Prostate gland (tissue), 2 donors: Measurements from ENCODE around the gene RAB6B. TPM values are rescaled to one million over a fixed set of nuclear protein-coding genes. Genes with fewer than 3 reads are reported as not detected.

Experiments used
- DNase-seq: peaks from one replicate; pipeline ENCODE4 v3.0.0-alpha.2; 2019; ENCODE audit warnings: low spot score
- H3K27ac ChIP-seq, 2 donors: fragments of 200-600 bp; sonication (generic); 2 replicates each; pipeline ENCODE4 v1.5.1; 2017 to 2019
- H3K27me3 ChIP-seq: fragments of 200-600 bp; sonication (generic); replicated peaks from 2 replicates; pipeline ENCODE4 v1.5.1; 2019; ENCODE audit not compliant: insufficient read depth
- H3K36me3 ChIP-seq, 2 donors: fragments of 200-600 bp; sonication (generic); 1 replicate in 1 of 2; 2 replicates in 1 of 2; pipeline versions ENCODE4 v1.5.1 to v1.8.1; 2017 to 2019
- H3K4me1 ChIP-seq: fragments of 200-600 bp; sonication (generic); replicated peaks from 2 replicates; pipeline ENCODE4 v1.5.1; 2019
- H3K4me3 ChIP-seq, 2 donors: fragments of 200-600 bp; sonication (generic); 2 replicates each; pipeline ENCODE4 v1.5.1; 2017 to 2019
- H3K9me3 ChIP-seq: fragments of 200-600 bp; sonication (generic); 2 replicates; pipeline ENCODE4 v1.5.1; 2017
- CTCF ChIP-seq, 4 experiments: fragments of 200-600 bp in 2 of 4; fragments of 450-650 bp in 2 of 4; sonication (generic) in 2 of 4; IDR thresholded peaks; 1 replicate in 3 of 4; 2 replicates in 1 of 4; pipeline ENCODE4 v1.5.1; 2016 to 2019; ENCODE audit warnings: antibody characterized with exemption in 4 of 4, mild to moderate bottlenecking in 2 of 4, moderate library complexity in 2 of 4
- POLR2A ChIP-seq: fragments of 450-650 bp; IDR thresholded peaks from one replicate; pipeline ENCODE4 v1.6.1; 2016; ENCODE audit warnings: antibody characterized with exemption, mild to moderate bottlenecking
- POLR2AphosphoS5 ChIP-seq: sonication (generic); formaldehyde crosslinking; IDR thresholded peaks from one replicate; pipeline ENCODE4 v1.6.1; 2017; ENCODE audit warnings: antibody characterized with exemption
- WGBS: methylation state at CpG from one replicate; pipeline ENCODE4 v1.1.5; 2018; 5-methylcytosine and 5-hydroxymethylcytosine counted together
- intact Hi-C: fragments of 100-400 bp; cut with DNase I; formaldehyde crosslinking; loops from one replicate; pipeline ENCODE4 v1.14.2; 2022
- total RNA-seq, 2 donors: library from RNA; depleted of rRNA; stranded (reverse); fragments of >200 nt; gene quantifications; one replicate each; pipeline ENCODE4 v1.1.0, GENCODE V29; 2016

Gene RAB6B
- total RNA-seq, 2 donors from 2014 or later = 4.5 to 7.1 TPM

GRCh38 chr3:133849346-133849745, 46.3 kb downstream of the RAB6B start:
- DNase-seq = no peak
- Histone ChIP-seq H3K4me1 (no peaks in the 10 kb centered on the region), H3K4me3 (no peak overlapping the region), H3K27ac (no peak overlapping the region), H3K27me3 (no peaks in the 10 kb centered on the region), H3K36me3 (no peaks in the 10 kb centered on the region), H3K9me3 (no peaks in the 10 kb centered on the region)
- intact Hi-C loops = no loop called here
- no peak for TF ChIP-seq POLR2AphosphoS5
- no peak for TF ChIP-seq POLR2A
- TF ChIP-seq CTCF (IDR thresholded peaks at IDR 0.05) = no peak

- no peaks in the 10 kb centered on the region for H3K27me3 ChIP-seq
- intact Hi-C loops = no loop called here
- H3K9me3 ChIP-seq = no peaks in the 10 kb centered on the region
- H3K27ac ChIP-seq = no peak overlapping the region
- 90% methylated on average over 4 of the region's 4 CpGs for WGBS
- no peak for TF ChIP-seq CTCF (IDR thresholded peaks at IDR 0.05)
- no peak for DNase-seq
- H3K4me1 ChIP-seq = no peaks in the 10 kb centered on the region
- H3K4me3 ChIP-seq = no peak overlapping the region
- no peaks in the 10 kb centered on the region for H3K36me3 ChIP-seq
Measured at GRCh38 chr3:133845127-133845526, 50.6 kb downstream of the RAB6B start.

- Histone ChIP-seq H3K27me3 (no peaks in the 10 kb centered on the region), H3K4me3 (no peak overlapping the region), H3K4me1 (no peaks in the 10 kb centered on the region), H3K9me3 (no peaks in the 10 kb centered on the region), H3K36me3 (no peaks in the 10 kb centered on the region), H3K27ac (no peak overlapping the region)
- no peak for DNase-seq
- intact Hi-C loops = no loop called here
- TF ChIP-seq POLR2A = no peak
- no peak for TF ChIP-seq CTCF (IDR thresholded peaks at IDR 0.05)
- no peak for TF ChIP-seq POLR2AphosphoS5
- WGBS = 94% methylated on average over 7 of the region's 7 CpGs
Measured at GRCh38 chr3:133843634-133844033, 52.0 kb downstream of the RAB6B start.

GRCh38 chr3:133842158-133842557, 53.5 kb downstream of the RAB6B start:
- Histone ChIP-seq H3K9me3 (no peaks in the 10 kb centered on the region), H3K36me3 (no peaks in the 10 kb centered on the region), H3K27me3 (no peaks in the 10 kb centered on the region), H3K4me1 (no peaks in the 10 kb centered on the region), H3K4me3 (no peak overlapping the region), H3K27ac (no peak overlapping the region)
- 84% methylated on average over 4 of the region's 4 CpGs for WGBS
- intact Hi-C loops = no loop called here
- TF ChIP-seq POLR2AphosphoS5 = no peak
- TF ChIP-seq POLR2A = no peak
- TF ChIP-seq CTCF (IDR thresholded peaks at IDR 0.05) = no peak
- DNase-seq = no peak

GRCh38 chr3:133841196-133841595, 54.5 kb downstream of the RAB6B start:
- Histone ChIP-seq H3K4me3 (no peak overlapping the region), H3K4me1 (no peaks in the 10 kb centered on the region), H3K9me3 (no peaks in the 10 kb centered on the region), H3K27me3 (no peaks in the 10 kb centered on the region), H3K27ac (no peak overlapping the region), H3K36me3 (no peaks in the 10 kb centered on the region)
- no peak for DNase-seq
- 98% methylated on average over 6 of the region's 8 CpGs for WGBS
- intact Hi-C loops = no loop called here
- TF ChIP-seq POLR2AphosphoS5 (no peak), POLR2A (no peak), CTCF (IDR thresholded peaks at IDR 0.05) (no peak)
